Astrocyte (in vitro differentiated cells and primary cell): ENCODE data around the gene MCF2L.

Source experiments
- EZH2 ChIP-seq: IDR thresholded peaks from 2 replicates; pipeline ENCODE4 v1.6.1; 2012; ENCODE audit warnings: mild to moderate bottlenecking, low read length, inconsistent platforms; ENCODE audit not compliant: insufficient read depth
- TF ChIP-seq, protein P1 (sequence below): IDR thresholded peaks from 2 replicates; pipeline ENCODE4 v1.5.1; 2011; ENCODE audit warnings: low read depth, mild to moderate bottlenecking, inconsistent platforms, low read length, moderate library complexity; ENCODE audit not compliant: insufficient read depth

DNA sequence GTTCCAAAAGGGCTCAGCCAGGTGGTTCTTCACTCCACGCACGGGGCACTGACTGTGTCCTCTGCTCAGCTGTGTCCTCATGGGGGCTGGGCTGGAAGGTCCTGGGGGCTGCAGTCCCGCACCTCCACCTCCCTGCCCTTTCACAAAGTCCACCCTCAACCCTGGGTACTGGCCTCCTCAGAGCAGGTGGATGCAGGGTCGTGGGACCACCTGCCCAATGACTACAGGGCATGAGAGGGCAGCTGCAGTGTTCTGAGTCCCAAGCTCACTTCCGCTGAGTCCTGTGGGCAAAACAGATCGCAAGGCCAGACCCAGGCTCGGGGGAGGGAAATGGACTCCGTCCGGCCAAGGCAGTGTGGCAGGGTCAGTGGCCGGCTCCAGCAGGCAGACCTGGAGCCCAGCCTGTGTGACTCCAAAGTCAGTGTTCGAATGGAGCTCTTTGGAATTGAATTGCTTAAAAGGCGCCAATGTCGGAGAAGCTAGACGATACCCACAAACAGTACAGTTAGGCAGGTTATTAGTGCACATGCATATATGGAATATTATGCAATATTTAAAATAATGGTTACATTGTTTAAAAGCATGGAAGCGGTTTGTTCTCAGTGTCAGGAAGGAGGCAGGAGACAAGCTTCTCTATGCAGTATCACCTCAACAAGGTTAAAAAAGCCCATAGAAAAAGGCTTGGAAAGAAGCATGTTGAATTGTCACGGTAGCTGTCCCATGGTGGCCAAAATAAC, 54.8 kb downstream of the MCF2L start:
- no peak for TF ChIP-seq EZH2
- TF ChIP-seq, protein P1, sequence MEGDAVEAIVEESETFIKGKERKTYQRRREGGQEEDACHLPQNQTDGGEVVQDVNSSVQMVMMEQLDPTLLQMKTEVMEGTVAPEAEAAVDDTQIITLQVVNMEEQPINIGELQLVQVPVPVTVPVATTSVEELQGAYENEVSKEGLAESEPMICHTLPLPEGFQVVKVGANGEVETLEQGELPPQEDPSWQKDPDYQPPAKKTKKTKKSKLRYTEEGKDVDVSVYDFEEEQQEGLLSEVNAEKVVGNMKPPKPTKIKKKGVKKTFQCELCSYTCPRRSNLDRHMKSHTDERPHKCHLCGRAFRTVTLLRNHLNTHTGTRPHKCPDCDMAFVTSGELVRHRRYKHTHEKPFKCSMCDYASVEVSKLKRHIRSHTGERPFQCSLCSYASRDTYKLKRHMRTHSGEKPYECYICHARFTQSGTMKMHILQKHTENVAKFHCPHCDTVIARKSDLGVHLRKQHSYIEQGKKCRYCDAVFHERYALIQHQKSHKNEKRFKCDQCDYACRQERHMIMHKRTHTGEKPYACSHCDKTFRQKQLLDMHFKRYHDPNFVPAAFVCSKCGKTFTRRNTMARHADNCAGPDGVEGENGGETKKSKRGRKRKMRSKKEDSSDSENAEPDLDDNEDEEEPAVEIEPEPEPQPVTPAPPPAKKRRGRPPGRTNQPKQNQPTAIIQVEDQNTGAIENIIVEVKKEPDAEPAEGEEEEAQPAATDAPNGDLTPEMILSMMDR = no peak
